D341Med (cell line): ENCODE measurements around the gene EPB41L1.

Experiments
- DNase-seq: peaks from one replicate; pipeline ENCODE4 v3.0.0; 2012; ENCODE audit warnings: low spot score

The EPB41L1 gene

DNA sequence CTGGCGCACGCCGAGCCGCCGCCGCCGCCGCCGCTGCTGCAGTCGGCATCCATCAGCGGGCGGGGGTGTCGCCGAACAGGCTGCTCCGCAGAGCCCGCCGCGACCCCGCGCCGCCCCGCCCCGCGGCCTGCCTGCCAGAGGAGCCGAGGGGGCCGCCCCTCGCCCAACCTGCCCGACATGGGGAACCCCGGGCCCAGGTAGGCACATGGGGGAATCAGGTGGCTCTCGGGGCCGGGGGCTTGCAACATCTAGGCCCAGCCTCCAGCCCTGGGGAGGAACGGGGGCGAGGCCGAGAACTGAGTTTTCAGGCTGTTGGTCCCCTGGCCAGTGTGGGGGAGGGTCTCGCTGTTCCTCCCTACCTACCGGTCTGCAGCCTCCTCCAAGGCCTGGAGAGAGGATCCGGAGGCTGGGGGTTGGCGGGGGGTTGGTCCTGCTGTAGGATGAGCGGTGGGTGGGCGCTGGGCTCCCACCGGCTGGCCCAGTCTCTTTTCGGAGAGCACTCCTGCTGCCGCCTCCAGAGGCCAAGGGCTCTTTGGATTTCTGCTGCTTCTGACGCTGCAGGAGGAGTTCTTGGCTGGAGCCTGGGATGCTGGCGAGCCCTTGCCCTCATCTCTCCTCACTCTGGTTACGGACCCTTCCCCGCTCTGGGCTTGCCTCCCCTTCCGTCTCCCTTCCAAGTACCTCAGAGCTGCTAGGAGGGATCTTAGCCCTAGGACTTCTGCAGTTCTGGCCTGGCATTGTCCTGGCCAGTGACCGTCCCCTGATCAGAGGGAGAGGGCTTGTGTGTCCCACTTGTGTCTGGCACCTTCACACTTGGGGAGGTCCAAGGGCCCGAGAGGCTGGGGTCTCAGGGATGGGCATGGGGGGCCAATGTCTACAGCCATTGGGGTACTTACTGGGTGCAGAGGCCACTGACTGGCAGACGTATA lies at the start of gene EPB41L1:
EPB41L1 (plus strand) TSS at position 41 of the 929 bp plus-strand sequence. CDS start 19,038 bp downstream, outside the sequence.
- DNase-seq, result peak; percentile 53

DNA sequence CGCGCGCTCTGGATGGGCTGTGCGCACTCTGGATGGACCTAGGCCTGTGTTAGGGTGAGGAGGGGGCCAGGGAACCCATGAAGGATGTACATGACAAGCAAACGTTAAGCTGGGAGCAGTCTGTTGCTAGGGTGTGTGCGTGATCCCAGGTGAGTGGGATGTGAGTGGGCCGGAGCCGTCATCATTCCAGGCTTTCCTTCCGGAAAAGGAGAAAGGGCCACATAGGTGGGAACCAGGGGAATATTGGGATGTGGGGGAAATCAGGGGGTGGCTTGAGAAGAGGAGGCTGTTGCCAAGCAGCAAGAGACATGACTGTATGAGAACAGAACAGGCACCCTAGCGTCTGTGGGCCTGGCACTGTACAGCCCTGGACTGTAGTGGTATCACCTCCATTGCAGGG lies 49.7 kb upstream of the EPB41L1 start:
- DNase-seq, result no peak

DNA sequence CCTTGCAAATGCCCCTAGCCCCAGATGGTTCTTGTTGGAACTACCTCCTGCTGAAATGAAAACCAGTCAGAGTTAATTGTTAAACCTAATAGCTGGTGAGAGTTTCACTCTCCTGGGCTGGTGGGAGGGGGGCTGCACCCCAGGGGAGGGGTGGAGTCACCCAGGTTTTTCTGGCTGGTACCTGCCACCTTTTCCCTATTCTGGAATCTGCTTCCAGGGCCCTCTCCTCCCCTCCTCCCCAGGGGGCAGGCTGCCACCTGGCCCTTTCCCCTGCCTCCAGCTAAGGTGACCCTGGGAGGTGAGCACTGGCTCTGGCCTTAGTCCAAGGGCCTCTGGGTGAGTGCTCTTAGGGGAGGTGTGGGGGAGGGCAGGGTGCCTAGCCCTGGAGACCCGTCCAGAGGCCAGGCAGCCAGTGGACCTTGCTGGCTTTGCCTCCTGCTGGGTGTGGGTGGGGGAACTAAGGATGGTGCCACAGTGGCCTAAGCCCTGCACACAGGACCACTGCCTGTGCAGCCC lies 48.8 kb upstream of the EPB41L1 start:
- DNase-seq, result no peak

DNA sequence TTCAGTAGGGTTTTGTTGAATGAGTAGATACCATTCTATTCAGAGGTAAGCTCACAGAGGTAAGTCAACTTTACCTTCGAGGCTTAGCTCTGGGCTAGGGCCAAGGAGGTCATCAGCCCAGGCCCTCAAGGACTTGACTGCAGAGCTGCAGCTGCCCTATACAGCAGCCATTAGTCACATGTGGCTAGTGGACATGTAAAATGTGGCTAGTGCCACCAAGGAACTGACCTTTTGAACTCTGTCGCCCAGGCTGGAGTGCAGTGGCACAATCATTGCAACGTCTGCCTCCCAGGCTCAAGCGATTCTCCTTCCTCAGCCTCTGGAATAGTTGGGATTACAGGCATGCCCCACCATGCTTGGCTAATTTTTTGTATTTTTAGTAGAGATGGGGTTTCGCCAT lies 47.9 kb upstream of the EPB41L1 start:
- no peak for DNase-seq

DNA sequence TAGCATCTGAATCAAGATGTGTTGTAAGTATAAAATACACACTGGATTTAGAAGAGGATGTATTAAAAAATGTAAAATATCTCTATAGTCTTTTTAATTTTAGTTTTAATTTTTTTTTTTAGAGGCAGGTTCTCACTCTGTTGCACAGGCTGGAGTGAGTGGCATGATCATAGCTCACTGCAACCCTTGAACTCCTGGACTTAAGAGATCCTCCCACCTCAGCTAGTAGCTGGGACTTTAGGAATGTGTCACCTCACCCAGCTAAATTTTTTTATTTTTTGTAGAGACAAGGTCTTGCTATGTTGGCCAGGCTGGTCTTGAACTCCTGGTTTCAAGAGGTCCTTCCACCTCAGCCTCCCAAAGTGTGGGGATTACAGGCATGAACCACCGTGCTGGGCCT lies 46.7 kb upstream of the EPB41L1 start:
- DNase-seq, result no peak

DNA sequence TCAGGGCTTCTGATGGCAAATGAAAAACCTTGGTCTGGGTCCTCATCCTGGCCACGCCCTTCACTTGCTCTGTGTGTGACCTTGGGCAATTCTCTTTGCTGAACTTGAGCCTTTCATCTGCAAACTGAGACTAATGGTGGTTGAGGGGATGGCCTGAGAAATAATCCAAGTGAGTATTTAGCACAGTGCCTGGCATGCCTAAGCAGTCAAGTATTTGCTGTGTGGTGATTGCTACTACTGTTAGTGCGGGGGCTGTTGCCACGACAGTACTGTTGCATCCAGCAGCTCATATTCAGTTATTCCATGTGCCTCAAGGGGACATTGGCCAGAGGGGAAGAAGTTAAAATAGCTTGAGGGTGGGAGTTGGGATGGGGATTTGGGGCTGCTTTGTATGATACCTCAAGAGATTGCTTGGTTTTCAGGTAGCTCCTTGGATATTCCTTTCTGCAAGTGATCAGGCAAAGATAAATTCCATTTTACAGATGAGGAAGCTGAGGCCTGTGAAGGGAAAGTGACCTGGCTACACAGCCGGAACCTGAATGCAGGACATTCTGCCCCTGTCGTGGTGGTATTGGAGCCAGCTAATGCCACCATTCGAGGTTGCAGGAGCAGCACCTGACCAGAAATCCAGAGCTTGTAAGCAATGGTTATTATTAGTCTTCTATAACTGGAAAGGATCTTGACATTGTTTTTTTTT lies 45.1 kb upstream of the EPB41L1 start:
- no peak for DNase-seq

DNA sequence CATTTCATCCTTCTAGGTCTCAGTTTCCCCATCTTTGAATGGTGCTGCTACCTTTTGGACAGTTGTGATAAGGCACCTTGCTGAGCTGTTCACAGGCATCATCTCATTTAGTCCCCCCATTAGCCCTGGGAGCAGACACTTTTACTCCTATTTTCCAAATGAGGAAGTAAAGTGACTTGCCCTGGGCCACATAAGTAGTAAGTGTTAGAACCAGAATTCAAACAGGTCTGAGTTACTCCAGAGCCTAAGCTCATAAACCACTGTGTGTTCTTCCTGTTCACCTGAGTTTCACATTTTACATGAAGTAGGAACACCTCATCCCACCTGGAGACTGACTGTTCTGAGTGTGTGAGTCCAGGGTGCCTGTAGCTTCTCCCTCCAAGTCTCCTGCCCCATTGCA lies 43.5 kb upstream of the EPB41L1 start:
- no peak for DNase-seq

DNA sequence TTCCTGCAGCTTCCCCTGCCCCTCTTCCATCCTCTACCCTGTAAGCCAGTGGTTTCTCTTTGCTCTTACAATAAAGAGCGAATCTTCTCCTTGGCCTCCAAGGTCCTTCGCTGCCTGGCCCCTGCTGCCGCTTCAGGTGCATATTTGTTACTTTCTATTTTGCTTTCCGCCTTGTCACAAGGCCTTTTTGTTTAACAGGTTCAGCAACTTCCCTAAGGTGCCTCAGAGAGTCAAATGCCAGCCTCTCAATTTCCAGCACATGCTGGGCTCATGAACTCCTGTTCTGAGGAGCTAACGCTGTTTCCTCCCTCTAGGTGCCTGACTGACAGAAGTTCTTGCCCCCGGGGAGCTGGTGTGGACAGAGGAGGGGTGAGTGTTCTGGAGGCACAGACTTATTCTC lies 42.4 kb upstream of the EPB41L1 start:
- DNase-seq, result no peak

DNA sequence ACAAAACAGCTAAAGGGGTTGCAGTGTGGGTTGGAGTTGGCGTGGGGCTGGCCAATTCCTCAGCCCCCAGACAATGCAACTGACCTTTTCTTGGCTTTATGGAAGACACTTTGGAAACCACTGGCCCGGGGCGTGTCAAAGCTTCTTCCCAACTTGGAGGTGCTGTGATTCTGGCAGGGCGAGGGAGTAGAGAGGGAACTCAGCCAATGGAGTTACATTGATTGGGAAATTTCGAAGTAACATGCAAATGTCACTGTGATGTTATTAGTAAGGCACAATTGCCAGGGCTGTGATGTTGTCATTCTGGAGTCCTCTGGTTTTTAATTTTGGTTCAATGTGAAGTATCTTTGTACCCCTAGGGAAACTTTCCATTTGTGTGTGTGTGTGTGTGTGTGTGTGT lies 41.5 kb upstream of the EPB41L1 start:
- DNase-seq, result no peak

DNA sequence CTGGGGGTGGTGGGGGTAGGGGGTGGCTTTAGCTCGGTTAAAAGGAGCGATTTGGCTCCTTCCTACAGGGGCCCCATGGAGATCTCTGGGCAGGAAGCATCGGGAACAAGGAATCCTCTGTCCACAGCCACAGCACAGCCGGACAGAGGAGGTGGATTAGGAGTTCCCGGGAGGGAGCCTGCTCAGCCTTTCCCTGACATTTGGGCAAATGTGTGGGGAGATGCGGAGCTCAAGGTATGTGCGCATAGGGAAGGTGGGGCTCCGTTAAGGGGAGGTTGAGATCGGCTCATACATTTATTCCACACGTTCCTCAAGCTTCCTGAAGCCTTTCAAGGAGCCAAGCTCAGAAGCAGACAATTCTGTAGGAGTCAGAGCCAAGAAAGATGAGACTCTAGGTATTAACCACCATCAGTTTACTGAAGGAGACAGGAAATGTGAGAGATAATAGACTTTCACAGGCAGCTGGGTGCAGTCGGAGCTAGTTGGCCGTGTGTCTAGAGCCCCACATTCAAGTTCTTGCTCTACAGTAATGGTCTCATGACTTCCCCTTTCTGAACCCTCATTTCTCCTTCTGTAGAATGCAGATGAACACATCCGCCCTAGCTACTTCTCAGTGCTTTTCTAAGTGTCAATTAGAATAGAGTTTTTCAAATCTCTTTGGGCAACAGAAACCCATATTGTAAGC lies 40.8 kb upstream of the EPB41L1 start:
- no peak for DNase-seq

DNA sequence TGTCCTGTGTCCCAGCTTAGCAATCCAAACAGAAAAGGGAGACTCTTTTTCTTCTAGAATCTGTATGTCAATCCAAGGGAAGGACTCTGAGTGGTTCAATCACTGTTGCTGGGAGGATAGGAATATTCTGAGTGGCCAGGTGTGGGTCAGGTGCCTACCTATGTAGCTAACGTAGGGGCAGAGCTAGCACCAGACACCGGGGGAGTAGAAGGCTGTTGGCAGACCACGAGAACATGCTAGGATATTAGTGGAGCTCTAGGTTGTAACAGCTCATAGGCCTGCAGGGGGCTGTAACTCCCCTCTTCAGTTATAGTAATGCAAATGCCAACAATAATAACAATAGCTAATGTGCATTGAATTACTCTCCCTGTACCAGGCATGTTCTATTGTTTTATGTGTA lies 39.8 kb upstream of the EPB41L1 start:
- DNase-seq, result no peak

DNA sequence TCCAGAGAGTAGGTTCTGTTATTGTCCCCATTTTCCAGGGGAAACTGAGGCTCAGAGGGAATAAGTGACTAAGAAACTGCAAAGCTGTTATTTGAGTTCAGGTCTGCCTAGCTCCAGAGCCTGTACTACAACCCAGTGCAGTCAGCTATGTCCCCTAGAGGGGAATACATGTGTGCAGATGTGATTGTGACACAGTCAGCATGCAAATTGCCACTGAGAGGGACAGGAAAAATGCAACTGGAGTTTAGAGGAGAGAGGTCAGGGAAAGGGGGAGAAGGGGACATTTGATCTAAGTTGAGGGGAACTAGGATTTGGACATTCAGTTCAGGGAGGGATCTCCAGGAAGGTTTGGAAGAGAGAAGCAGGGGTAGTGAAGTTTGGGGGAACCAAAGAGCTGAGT lies 38.6 kb upstream of the EPB41L1 start:
- no peak for DNase-seq

DNA sequence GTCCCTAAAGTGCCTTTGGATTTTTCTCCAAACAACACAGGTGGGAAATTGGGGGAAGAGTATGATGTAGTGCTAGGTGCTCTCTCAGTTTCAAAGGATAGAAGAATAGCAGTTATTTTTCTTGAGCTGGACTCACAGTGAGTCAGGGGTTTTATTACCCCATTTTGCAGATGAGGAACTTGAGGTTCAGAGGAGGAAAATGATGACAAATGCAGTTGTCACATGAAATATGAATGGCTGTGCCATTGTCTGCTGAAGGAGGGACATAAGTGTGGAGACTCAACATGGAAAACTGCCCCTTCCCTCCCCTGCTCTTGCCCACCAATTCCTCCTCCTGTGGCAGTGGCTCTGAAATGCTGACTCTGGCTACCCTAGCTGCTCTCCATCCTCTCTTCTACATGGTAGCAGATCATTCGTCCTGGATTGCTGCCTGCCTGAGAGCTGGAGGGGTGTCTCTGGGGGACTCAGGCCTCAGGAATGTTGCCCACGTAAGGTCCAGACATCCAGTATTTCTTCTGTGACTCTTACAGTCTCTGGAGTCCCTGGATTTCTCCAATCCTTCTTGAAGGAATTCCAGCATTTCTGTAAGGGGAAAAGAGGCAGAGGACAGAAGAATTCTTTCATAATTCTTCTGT lies 37.6 kb upstream of the EPB41L1 start:
- DNase-seq, result no peak

DNA sequence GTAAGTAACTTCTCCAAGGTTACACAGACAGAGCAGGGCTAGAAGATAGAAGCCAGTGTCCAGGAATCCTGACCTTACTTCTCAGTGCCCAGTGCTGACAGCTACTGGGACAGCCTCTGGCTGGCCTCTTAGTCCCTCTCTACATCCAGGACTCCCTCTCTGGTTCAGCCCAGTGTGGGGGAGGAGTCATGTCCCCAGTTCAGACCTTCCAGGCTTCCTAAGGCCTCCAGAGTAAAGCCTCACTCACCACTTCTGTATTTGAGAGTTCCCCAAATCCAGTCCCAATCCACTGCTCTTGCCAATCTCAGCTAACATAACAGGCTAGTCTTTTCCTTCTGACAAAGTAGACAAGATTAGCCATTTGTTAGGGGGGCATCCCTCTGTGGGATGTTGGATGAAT lies 36.9 kb upstream of the EPB41L1 start:
- DNase-seq, result no peak

DNA sequence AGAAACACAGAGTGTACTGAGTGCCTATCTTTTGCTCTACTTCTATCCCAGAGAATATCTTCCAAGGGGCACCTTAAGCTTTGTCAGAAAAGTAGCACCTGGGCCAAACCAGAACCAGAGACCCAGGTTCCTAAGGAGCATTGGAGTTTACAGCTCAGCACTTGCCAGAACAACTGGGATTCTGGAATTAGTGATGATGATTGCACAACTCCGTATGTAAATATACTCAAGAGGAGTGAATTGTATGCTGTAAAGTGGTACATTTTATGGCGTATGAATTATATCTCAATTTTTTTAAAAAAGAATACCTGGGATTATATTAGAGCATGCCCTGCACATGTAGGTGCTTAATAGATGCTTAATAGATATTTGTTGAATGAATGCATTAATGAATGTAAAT lies 36.2 kb upstream of the EPB41L1 start:
- DNase-seq, result no peak

DNA sequence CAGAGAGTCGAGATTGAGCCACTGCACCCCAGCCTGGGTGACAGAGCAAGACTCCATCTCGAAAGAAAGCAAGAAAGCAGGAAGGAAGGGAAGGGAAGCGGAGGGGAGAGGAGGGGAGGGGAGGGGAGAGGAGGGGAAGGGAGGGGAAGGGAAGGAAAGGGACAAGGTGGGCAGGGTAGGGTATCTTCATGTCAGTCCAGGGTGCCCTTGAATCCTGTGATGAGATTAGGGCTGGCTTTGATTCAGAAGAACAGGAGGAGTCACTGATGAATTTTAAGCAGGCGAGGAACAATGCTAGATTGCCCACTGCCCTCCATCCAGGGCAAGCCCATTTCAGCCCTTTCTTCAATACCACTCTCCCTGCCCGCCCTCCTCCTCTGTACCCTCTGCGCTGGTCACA lies 35.0 kb upstream of the EPB41L1 start:
- DNase-seq, result no peak

DNA sequence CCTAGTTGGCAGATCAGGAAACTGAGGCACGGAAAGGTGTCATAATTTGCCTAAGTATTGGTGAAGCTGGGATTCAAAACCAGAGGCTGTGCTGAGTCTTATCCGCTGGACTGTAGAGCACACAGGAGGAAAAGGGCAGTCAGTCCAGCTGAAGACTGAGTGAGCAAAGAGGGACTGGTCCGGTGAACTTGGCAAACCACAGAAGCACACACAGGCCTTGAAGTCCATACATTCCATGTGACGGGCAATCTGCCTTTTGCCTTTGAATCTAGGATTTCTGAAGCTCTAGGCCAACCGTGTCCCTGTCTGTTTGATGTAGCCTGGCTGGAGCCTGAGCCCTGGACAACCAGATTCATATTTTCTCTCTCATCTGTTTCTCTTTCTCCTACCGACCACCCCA lies 34.3 kb upstream of the EPB41L1 start:
- DNase-seq, result no peak

DNA sequence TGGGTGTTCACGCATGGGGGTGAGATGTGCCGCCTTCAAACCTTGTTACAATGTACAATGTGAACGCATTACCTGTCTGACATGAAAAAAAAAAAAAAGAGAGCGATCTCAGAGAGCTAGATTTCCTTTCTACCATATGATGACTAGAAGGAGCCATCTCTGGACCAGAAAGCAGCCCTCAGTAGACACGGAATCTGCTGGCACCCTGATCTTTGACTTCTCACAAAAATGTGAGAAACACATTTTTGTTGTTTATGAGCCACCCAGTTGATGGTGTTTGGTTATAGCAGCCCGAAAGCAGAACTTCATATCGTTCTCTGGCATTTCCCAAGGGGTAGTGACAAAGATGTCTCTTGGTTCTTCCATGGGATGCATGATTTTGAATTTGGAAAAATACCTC lies 33.5 kb upstream of the EPB41L1 start:
- no peak for DNase-seq

DNA sequence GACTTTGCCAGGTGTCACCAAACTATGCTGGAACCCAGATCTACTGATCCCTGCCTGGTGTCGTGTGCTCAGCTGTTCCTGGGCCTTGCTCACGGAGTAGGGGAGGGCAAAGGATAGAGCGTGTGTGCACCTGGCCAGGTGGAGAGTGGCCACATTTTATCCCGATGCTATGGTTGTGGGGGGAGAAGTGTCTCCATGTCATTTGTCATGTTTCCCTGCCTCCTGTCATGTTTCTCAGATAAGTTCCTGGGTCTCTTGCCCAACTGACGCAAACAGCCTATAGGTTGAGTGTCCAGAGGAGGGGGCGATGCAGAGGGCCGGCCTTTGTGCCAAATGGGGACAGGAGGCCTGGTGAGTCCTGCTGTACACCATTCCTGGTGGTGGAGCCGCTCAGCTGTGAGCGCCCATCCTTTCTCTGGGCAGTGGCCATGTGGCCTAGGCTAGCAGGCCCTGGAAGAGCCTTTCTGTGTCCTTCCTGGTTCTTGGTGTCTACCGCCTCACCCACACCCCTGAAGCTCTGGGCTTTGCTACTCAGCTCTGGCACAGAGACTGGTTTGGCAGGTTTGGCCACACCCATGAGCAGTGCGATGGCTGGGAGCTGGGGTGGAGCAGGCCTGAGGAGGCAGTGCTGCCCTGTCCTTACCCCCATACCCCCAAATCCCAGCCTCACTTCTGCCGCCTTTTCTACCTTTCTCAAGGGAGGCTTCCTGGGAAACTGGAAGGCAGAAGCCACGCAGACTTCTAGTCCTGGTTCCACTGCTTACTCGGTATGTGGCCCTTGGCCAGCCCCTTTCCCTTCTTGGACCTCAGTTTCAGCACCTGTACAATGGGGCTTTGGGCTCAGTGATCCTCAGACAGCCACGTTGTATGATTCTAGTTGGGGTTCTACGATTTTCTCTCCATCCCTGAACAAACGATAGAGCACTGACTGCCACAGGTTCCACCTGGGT lies 32.3 kb upstream of the EPB41L1 start:
- no peak for DNase-seq

DNA sequence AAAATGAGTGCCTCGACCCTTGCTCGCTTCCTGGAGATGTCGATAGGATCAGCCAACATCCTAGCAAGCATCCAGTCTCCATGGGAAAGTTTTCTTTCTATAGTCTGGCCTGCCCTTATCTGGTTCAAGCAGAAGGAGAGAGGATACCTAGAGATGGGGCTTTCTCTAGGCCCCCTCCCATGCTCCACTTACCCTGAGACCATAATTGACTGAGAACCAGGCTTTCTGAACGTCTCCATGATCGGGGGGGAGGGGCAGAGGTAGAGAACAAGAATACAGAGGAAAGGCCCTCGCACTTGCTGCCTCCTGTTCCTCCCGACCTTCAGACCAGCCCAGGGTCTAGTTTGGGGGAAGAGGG lies 31.6 kb upstream of the EPB41L1 start:
- DNase-seq, result no peak

DNA sequence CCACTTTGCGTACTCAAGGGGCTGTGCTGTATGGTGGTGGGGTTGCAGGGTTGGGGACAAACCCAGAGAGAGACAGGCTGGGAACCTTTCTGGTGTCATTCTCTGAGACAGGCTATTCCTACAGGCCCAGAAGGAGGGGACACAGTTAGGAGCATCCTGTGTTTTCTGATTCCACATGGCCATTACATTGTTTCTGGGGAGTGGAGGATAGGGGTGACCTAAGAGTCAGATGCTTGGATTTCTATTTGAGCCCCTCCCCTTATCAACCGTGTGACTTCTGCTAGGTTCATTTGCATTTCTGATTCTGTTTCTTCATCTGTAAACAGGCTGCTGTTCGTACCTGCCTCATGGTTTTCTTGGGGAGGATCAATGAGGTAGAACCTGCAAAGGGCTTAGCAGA lies 29.4 kb upstream of the EPB41L1 start:
- DNase-seq, result no peak
